Measurements from ENCODE around the gene PPP3CA.
"Not testable (repeated sequence)": the region's sequence is repeated elsewhere in the genome, so short reads cannot be mapped to it uniquely, and the experiment has no call there.

Gene PPP3CA

DNA sequence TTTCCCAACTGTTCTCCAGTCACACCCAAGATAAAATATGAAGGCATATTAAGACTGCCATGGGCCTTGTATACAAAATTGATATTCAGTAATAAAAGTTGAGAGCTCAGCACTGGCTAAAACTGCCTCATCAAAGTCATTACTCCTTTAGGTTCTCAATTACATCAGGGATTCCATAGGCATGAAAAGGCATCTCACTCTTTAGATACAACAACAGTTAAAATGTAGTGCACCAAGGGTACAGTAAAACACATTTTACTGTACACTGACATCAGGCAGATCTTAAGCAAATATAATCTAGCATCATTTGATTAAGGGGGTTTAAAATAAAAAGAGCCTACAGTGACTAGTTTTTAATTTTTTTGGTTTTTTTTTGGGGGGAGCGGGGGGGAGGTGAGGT, 107.7 kb downstream of the PPP3CA start:
- TF ChIP-seq CTCF (IDR thresholded peaks at IDR 0.05; ENCODE audit: insufficient read depth, low read length, missing control alignments) = no peak
- H3K4me3 ChIP-seq (ENCODE audit: low read depth, low read length) = no peak overlapping the region

GRCh38 chr4:101238706-101239105, 108.6 kb downstream of the PPP3CA start:
- ChIA-PET CTCF (no interaction called here), POLR2A (no interaction called here)
- no peak for DNase-seq (ENCODE audit: low read depth, low spot score)
- no peak for TF ChIP-seq CTCF (IDR thresholded peaks at IDR 0.05; ENCODE audit: insufficient read depth, low read length, missing control alignments)
- no peak overlapping the region for H3K4me3 ChIP-seq (ENCODE audit: low read depth, low read length)

More for the DNA sequence above, 107.7 kb downstream of the PPP3CA start:
- DNase-seq (ENCODE audit: low read depth, low spot score) = no peak
- POLR2A ChIA-PET = no interaction called here
- CTCF ChIA-PET = no interaction called here

GRCh38 chr4:101237773-101238172, 109.6 kb downstream of the PPP3CA start:
- DNase-seq (ENCODE audit: low read depth, low spot score) = no peak
- ChIA-PET CTCF (interaction anchor here (0.7 to 1.2 kb wide), 2 partner anchors 9 to 111 kb away, joined by 3 read pairs; no protein-coding TSS in a partner anchor), POLR2A (no interaction called here)
- TF ChIP-seq CTCF (IDR thresholded peaks at IDR 0.05; ENCODE audit: insufficient read depth, low read length, missing control alignments) = no peak
- no peak overlapping the region for H3K4me3 ChIP-seq (ENCODE audit: low read depth, low read length)

DNA sequence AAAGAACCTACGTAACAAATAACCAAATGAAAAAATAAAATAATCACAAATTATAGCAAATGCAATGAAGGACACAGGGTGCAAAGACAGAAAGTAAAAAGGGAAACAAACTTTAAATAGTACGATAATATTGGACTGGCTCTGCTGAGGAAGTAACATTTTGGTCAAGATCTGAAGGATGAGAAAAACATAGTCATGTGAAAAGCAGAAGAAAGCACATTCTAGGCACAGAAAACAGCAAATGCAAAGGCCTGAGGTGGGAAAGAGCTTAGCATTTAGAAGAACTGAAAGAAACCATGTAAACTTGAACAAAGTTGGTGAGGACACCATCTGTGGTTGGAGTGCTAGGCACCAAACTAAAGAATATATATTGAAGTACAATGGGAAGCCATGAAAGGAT, 111.2 kb downstream of the PPP3CA start:
- CTCF ChIA-PET = no interaction called here
- H3K4me3 ChIP-seq (ENCODE audit: low read depth, low read length) = no peak overlapping the region
- DNase-seq (ENCODE audit: low read depth, low spot score) = no peak
- POLR2A ChIA-PET = no interaction called here
- no peak for TF ChIP-seq CTCF (IDR thresholded peaks at IDR 0.05; ENCODE audit: insufficient read depth, low read length, missing control alignments)

- H3K4me3 ChIP-seq (ENCODE audit: low read depth, low read length); CTCF ChIA-PET; DNase-seq (ENCODE audit: low read depth, low spot score); POLR2A ChIA-PET: not testable (repeated sequence)
Observed at GRCh38 chr4:101234141-101234540, 113.2 kb downstream of the PPP3CA start.

- no peak overlapping the region for H3K4me3 ChIP-seq (ENCODE audit: low read depth, low read length)
- ChIA-PET POLR2A (no interaction called here), CTCF (no interaction called here)
- TF ChIP-seq CTCF (IDR thresholded peaks at IDR 0.05; ENCODE audit: insufficient read depth, low read length, missing control alignments) = no peak
- no peak for DNase-seq (ENCODE audit: low read depth, low spot score)
Observed at GRCh38 chr4:101232074-101232776, 115.1 kb downstream of the PPP3CA start.

DNA sequence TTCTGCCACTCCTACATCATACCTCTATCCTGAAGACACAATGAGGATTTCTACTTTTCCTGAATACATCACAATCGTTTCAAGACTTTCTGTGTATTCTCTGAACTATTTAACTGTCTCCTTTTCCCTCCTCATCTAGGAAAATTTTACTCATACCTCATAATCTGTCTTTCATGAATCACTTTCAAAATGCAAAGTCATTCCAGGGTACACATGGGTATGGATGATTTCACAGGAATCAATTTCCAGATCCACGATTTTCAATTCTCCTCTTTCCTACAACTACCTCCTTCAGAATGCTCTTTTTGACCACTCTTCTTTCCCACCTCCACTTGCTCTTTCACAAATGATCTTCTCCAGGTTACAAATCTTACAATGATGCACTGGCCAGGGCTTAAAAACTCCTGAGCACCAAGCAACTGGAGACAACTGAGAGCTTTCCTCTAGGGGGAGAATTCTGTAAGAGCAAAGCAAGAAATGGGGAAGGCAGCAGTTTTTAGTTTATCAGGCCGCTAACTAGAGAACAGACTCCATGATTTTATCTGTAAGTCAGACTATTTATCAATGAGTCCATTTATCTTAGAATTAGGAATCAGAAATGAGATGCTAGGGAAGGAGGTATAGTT, 116.4 kb downstream of the PPP3CA start:
- DNase-seq (ENCODE audit: low read depth, low spot score) = no peak
- no peak overlapping the region for H3K4me3 ChIP-seq (ENCODE audit: low read depth, low read length)
- ChIA-PET POLR2A (no interaction called here), CTCF (no interaction called here)
- no peak for TF ChIP-seq CTCF (IDR thresholded peaks at IDR 0.05; ENCODE audit: insufficient read depth, low read length, missing control alignments)
